ENCODE results near the gene CEP126.

DNA sequence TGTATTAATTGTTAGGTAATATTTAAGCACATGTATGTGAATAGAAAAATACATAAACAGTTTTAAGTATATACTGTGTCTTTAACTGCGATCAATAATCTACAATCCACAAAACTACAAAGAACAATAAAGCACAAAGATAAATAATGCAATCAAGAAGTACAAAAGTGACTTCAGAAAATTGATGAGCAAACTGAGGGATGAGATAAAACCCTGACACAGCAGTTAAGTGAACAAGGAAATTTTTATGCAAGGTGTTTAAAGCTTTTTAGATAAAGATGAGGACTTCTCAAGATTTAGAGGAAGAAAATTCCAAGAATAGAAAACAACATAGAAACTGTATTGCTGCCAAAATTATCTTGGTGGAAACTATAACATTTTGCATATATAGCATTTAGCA is 60.0 kb downstream of the CEP126 start:
- TF ChIP-seq GATA2 (IDR thresholded peaks at IDR 0.05; ENCODE audit: low read depth, low read length), result no peak
- TF ChIP-seq GATA3 (IDR thresholded peaks at IDR 0.05; ENCODE audit: low read depth, low read length), result no peak
